Measurements from ENCODE around the gene SFXN3. TPM values are rescaled to one million over a fixed set of nuclear protein-coding genes. Genes with fewer than 3 reads are reported as not detected.

SFXN3 gene
- total RNA-seq, 2 experiments from 2014 or later = 12.6 to 13.9 TPM

GRCh38 chr10:101079874-101080273 is 48.8 kb downstream of the SFXN3 start:
- no peak for DNase-seq
- H3K27me3 Mint-ChIP-seq = peaks cover 36% of the 10 kb centered on the region
- H3K9me3 Mint-ChIP-seq = no peaks in the 10 kb centered on the region
- H3K4me3 Mint-ChIP-seq = no peak overlapping the region
- H3K27ac Mint-ChIP-seq = no peak overlapping the region
- no peaks in the 10 kb centered on the region for H3K4me1 Mint-ChIP-seq
- H3K36me3 Mint-ChIP-seq = no peaks in the 10 kb centered on the region

GRCh38 chr10:101080933-101081931 is 50.2 kb downstream of the SFXN3 start:
- Mint-ChIP-seq H3K4me1 (no peaks in the 10 kb centered on the region), H3K4me3 (no peak overlapping the region), H3K27me3 (peaks cover 28% of the 10 kb centered on the region), H3K9me3 (no peaks in the 10 kb centered on the region), H3K27ac (no peak overlapping the region), H3K36me3 (no peaks in the 10 kb centered on the region)
- DNase-seq = no peak

- Mint-ChIP-seq H3K4me1 (no peaks in the 10 kb centered on the region), H3K27ac (no peak overlapping the region), H3K27me3 (peaks cover 54% of the 10 kb centered on the region), H3K4me3 (no peak overlapping the region), H3K36me3 (no peaks in the 10 kb centered on the region), H3K9me3 (no peaks in the 10 kb centered on the region)
- DNase-seq = no peak
These were observed 54.8 kb downstream of the SFXN3 start for GRCh38 chr10:101085846-101086245.

GRCh38 chr10:101087376-101087775 is 56.3 kb downstream of the SFXN3 start:
- H3K9me3 Mint-ChIP-seq = no peaks in the 10 kb centered on the region
- no peaks in the 10 kb centered on the region for H3K4me1 Mint-ChIP-seq
- DNase-seq = no peak
- peaks cover 51% of the 10 kb centered on the region for H3K27me3 Mint-ChIP-seq
- no peak overlapping the region for H3K27ac Mint-ChIP-seq
- no peak overlapping the region for H3K4me3 Mint-ChIP-seq
- no peaks in the 10 kb centered on the region for H3K36me3 Mint-ChIP-seq

GRCh38 chr10:101087965-101088364 is 56.9 kb downstream of the SFXN3 start:
- H3K27ac Mint-ChIP-seq = no peak overlapping the region
- H3K36me3 Mint-ChIP-seq = no peaks in the 10 kb centered on the region
- no peak for DNase-seq
- H3K27me3 Mint-ChIP-seq = peaks cover 57% of the 10 kb centered on the region
- H3K4me3 Mint-ChIP-seq = no peak overlapping the region
- H3K4me1 Mint-ChIP-seq = no peaks in the 10 kb centered on the region
- no peaks in the 10 kb centered on the region for H3K9me3 Mint-ChIP-seq

GRCh38 chr10:101089520-101090299 is 58.7 kb downstream of the SFXN3 start:
- Mint-ChIP-seq H3K36me3 (no peaks in the 10 kb centered on the region), H3K4me3 (no peak overlapping the region), H3K27ac (no peak overlapping the region), H3K9me3 (no peaks in the 10 kb centered on the region), H3K4me1 (no peaks in the 10 kb centered on the region), H3K27me3 (peaks cover 58% of the 10 kb centered on the region)
- DNase-seq = no peak

GRCh38 chr10:101090597-101090996 is 59.6 kb downstream of the SFXN3 start:
- H3K36me3 Mint-ChIP-seq = no peaks in the 10 kb centered on the region
- H3K9me3 Mint-ChIP-seq = no peaks in the 10 kb centered on the region
- H3K27me3 Mint-ChIP-seq = peaks cover 60% of the 10 kb centered on the region
- H3K4me3 Mint-ChIP-seq = no peak overlapping the region
- H3K27ac Mint-ChIP-seq = no peak overlapping the region
- DNase-seq = no peak
- H3K4me1 Mint-ChIP-seq = no peaks in the 10 kb centered on the region

Other genes starting within 250 kb of the SFXN3 start
- 10 to 100 TPM; 30.2 to 30.5 TPM for gene SLF2, start 118.3 kb upstream of the SFXN3 start, total RNA-seq
- 1 to 10 TPM in 1 of 2 experiments, under 1 TPM in 1; 0.89 to 1.0 TPM for gene SEMA4G, start 61.7 kb upstream of the SFXN3 start, total RNA-seq
- gene MRPL43, start 43.7 kb upstream of the SFXN3 start, total RNA-seq = 10 to 100 TPM; 56.3 to 58.1 TPM
- 10 to 100 TPM; 40.6 to 41.9 TPM for gene TWNK, start 43.7 kb upstream of the SFXN3 start, total RNA-seq
- gene LZTS2, start 31.4 kb upstream of the SFXN3 start, total RNA-seq = 10 to 100 TPM; 10.4 to 12.1 TPM
- under 1 TPM; 0.14 to 0.66 TPM for gene PDZD7, start 105 bp upstream of the SFXN3 start, total RNA-seq
- under 1 TPM; 0.25 to 0.28 TPM for gene KAZALD1, start 30.8 kb downstream of the SFXN3 start, total RNA-seq
- gene TLX1, start 100.1 kb downstream of the SFXN3 start, total RNA-seq = not detected
- not detected for gene LBX1, start 198.2 kb downstream of the SFXN3 start, total RNA-seq